GOT3 (cell line): ENCODE data around the gene TEK.
"Not testable (repeated sequence)": the region's sequence is repeated elsewhere in the genome, so short reads cannot be mapped to it uniquely, and the experiment has no call there.

Experiments used
- DNase-seq: peaks from one replicate; lab custom pipeline; 2025; ENCODE audit warnings: mixed read lengths; lab: John Stamatoyannopoulos, UW

TEK gene

DNA sequence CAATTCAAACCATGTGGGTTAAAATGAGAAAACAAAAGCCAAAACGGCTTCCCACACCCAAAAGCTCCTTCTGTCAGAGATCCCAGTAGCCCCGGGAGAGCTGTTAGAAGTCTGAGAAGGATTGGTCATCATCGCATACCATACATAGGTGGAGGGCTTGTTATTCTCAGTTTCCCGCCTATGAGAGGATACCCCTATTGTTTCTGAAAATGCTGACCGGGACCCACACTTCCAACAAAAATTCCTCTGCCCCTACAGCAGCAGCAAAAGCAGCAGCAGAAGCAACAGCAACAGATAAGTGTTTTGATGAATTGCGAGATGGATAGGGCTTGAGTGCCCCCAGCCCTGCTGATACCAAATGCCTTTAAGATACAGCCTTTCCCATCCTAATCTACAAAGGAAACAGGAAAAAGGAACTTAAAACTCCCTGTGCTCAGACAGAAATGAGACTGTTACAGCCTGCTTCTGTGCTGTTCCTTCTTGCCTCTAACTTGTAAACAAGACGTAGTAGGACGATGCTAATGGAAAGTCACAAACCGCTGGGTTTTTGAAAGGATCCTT is at the start of gene TEK:
Gene TEK (plus strand): TSS at position 245 of the 561 bp plus-strand sequence. CDS start 366 bp downstream, outside the sequence.
- no peak for DNase-seq

DNA sequence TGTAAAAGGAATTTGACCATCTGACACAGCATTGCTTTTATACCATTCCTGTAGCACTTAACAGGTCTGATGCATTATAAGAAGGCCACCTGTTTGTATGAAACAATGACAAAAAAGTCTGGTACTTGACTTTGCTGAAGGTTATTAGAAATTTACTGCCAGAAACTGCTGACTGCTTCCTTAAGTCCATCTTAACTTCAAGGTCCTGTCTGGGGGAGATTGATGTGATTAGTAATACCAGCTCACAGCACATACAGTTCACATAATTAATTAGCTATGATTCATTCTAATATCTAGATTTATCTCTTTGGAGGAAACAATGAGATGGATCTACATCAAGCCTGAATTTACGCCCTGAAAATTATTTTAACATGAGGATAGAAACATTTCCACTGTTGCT is 49.6 kb upstream of the TEK start:
- DNase-seq = no peak

DNA sequence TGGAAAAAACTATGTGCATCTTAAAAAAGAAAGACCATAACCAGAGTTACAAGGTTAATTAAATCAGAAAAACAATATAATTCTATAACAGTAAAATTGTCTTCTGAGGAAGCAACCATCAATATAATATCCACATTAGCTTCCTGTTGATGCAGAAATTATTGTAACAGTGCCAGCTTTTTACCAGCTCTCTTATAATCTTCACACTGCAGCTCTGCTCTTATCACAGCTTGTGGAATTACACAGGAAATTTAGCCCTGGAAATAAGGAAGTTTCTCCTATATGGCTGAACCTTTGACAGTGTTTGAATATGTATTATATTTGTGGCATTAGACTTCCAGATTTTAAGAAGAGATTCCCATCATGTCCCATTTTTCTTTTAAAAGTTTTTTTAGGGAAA is 49.1 kb upstream of the TEK start:
- no peak for DNase-seq

DNA sequence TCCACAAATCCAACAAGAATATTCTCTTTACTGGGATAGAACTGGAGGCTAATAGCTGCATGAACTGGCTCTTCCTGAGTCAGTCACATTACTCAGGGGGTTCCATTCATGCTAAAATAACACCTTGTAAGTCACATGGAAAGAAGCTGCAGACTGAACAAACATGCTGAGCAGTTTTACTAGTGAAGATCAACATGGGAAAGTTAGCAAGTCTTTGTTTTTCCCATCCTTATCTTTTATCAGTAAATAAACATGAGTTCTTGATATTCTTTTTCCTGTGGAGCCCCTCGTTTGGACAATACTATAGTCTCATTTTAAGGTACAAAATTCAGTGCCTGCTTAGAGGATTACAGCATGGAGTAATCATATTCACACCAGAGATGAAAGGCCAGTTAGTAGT is 43.7 kb upstream of the TEK start:
- DNase-seq = no peak

GRCh38 chr9:27073841-27074728 is 34.9 kb upstream of the TEK start:
- no peak for DNase-seq

GRCh38 chr9:27078685-27079084 is 30.3 kb upstream of the TEK start:
- no peak for DNase-seq

DNA sequence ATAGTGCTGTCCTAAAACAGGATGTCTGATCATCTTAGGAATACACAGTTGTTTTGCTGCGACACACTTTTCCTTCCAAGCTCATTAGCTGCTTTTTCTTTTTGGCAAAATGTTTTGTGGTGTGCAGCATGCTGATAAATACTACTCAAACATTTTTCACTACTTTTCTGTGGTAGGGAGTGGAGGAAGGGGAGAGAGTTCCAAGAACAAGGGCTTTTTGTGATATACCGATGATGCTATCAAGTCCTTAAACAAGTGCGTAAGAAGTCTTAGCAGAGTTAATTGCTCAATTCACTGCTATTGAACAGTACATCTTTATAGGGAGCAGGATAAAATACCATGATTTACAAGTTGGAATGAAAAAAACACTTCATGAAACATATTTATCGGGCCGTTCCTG is 23.6 kb upstream of the TEK start:
- DNase-seq = no peak

DNA sequence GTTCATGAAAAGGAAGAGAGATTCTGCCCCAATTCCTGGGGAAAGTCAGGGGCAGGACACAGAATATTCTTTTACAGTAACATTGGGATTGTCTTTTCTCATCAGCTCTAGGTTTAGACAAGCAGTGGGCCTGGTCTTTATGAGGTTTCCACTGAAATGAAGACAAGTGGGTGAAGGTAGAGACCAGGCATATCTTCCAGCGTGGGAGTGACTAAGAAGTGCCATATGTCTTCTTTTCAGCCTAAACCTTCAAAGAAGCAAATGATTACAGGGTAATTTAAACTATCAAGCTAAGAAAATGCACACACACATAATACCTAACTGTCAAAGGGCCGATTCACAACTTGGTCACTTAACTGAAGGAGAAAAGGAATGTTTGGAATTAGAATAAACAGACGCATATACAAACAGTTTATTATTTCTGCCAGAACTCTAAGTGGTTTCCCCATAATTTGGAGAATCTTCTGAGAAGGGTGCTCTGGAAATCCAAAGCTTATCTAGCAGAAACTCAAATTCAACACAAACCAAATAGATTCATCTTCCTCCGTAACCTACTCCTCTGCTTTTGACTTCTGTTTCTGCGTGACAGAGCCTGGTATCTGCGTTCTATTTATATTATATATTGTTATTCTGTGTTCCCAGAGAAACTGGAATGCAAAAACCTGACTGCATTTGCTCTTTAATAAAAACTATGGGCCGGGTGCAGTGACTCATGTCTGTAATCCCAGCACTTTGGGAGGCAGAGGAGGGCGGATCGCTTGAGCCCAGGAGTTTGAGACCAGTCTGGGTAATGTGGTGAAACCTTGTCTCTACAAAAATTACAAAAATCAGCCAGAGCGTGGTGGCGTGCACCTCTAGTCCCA is 22.0 kb upstream of the TEK start:
- DNase-seq = no peak

- no peak for DNase-seq
These were observed 20.0 kb upstream of the TEK start for GRCh38 chr9:27088981-27089380.

- no peak for DNase-seq
These were observed 19.3 kb upstream of the TEK start for GRCh38 chr9:27089706-27090105.

DNA sequence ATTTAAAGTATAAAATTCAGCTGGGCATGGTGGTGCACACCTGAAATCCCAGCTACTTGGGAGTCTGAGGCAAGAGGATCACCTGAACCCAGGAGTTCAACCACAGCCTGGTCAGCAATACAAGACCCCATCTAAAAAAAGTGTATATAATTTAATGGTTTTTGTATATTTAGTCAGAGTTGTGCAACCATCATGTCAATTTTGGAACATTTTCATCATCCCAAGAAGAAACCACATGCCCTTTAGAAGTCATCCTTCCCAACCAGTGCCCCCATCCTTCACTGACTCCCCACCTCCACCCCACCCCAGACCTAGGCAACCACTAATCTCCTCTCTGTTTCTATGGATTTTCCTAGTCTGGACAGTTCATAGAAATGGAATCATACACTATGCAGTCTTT is 18.8 kb upstream of the TEK start:
- no peak for DNase-seq

- no peak for DNase-seq
These were observed 18.3 kb upstream of the TEK start for GRCh38 chr9:27090711-27091110.

GRCh38 chr9:27092496-27092895 is 16.5 kb upstream of the TEK start:
- not testable (repeated sequence) for DNase-seq

- DNase-seq = not testable (repeated sequence)
These were observed 15.5 kb upstream of the TEK start for GRCh38 chr9:27093384-27094067.

DNA sequence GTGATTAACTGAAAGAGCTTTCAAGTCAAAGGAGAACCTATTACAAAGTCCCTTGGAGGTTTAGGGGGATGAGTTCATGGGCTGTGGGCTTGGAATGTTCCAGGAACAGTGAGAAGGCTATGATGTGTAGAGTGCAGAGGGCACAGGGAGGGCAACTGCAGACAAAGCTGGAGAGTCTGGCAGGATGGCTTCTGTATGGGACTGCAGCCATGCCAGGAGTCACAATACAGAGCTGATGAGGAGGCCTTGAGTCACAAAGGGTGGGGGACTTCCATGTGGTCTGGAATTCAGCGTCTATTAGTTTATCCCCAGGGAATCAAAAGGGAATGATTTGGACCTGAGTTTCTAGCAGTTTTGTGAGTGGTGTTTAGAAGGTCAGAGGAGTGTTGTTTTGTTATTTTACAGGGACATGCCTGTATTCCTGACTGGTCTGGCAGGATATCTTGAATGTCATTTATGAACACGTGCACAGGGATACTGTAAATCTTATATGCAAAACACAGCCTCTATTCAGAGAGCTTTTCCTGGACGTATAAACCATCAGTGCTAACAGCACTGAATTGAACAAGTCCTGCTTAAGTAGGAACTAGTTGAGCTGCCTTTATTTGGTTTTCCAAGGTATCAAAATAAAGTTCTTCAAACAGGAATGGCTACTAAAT is 14.3 kb upstream of the TEK start:
- DNase-seq = no peak

GRCh38 chr9:27107241-27107640 is 1.8 kb upstream of the TEK start:
- no peak for DNase-seq

DNA sequence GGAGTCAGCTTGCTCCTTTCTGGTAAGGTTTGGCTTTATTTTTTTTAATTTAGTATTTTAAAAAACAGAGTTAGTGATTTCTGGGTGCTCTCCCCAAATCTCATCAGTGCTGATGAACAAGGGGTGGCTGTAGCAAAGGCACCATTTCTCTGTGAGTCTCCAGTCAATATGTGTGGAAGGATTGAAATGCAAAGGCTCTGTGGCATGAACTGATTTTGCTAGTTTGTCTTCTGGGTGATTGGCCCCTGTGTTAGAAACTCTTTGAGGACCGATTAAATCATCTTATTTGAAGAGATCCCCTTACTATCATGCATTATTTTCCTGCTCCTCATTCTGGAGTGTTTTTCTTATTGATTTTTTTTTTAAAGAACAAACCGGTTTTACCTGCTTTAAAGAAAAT is 596 bp downstream of the TEK start:
- no peak for DNase-seq

GRCh38 chr9:27110181-27110580 is 1.2 kb downstream of the TEK start:
- DNase-seq = no peak

DNA sequence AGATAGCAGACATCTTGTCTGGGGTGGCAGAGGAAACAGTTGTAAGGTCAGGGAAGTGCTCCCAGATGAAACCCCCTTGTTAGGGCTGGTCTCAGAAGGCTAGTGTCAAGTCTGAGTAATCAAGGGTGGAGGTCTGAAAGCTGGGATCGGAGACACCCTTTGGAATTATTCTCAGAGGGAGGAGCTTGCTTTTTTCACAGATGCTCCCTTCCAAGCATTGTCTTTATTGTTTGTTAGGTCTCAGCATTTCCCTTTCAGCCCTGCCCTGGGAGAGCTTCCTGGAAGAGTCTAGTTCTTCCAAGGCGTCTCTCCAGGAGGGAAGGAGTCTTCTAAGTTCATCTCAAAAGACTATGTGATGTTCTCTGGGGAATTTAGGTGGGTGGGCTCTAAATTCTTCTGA is 3.2 kb downstream of the TEK start:
- DNase-seq = no peak

DNA sequence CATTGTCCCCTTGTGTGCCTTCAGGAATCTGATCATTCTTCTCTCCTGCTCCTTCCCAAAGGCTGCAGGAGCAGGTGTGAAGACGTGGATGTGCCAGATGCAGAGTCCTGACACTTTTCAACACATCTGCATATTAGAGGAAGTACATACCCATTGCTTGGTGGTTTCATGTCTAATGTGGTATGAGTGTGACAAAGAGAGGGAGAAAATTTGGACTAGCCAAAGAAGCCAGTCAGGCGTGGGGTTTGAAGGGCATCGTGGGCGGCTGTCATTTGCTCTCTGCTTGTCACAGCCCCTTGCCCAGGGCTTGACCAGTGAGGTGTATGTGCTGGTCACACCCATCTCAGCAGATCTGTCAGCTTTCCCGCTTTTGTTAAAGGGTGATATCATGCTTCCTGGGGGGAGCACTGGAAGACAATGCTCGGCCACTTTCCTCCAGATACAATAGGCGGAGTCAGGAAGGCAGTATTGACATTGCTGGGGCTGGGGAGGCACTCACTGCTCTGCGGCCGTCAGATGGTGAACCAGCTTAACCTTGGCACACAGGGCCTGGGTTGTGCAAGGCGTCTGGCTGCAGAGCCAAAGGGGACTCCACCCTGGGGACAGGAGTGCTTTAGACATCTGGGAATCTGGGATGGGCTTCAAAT is 8.6 kb downstream of the TEK start:
- DNase-seq = no peak

GRCh38 chr9:27118916-27119315 is 9.9 kb downstream of the TEK start:
- DNase-seq = no peak
